ENCODE measurements around the gene LENG8. TPM values are rescaled to one million over a fixed set of nuclear protein-coding genes. Genes with fewer than 3 reads are reported as not detected.

Gene LENG8
- 100 to 1,000 TPM; 154 to 481 (median 360) TPM for total RNA-seq

- Histone ChIP-seq H3K9me3 (no peaks in the 10 kb centered on the region), H3K27ac (peak within 1 kb of the TSS; percentile 94 to 98 (median 96)), H3K27me3 (no peaks in the 10 kb centered on the region), H3K4me3 (peak within 1 kb of the TSS; percentile 69 to 85 (median 85)), H3K4me1 (peaks cover 13 to 59% (median 18%) of the 10 kb centered on the region in 4 donors), H3K36me3 (peaks cover 0 to 48% (median 1%) of the 10 kb centered on the region in 3 donors)
- DNase-seq, result peak; percentile 97 to 99 (median 99)
- TF ChIP-seq CTCF (IDR thresholded peaks at IDR 0.05), result no peak
- peak; percentile 96 to 97 for TF ChIP-seq POLR2A (IDR thresholded peaks at IDR 0.05)
Observed at GRCh38 chr19:54448774-54449700, at the start of gene LENG8. LENG8 (plus strand) TSS chr19:54449199; CDS start chr19:54451345, 2,146 bp downstream.

GRCh38 chr19:54400913-54401312 lies 48.1 kb upstream of the LENG8 start:
- H3K4me1 ChIP-seq, result no peaks in the 10 kb centered on the region
- TF ChIP-seq CTCF (IDR thresholded peaks at IDR 0.05) (no peak), POLR2A (IDR thresholded peaks at IDR 0.05) (no peak)
- H3K27ac ChIP-seq, result no peak overlapping the region
- DNase-seq, result no peak
- no peaks in the 10 kb centered on the region for H3K27me3 ChIP-seq
- no peaks in the 10 kb centered on the region for H3K9me3 ChIP-seq
- no peaks in the 10 kb centered on the region for H3K36me3 ChIP-seq
- H3K4me3 ChIP-seq, result no peak overlapping the region

GRCh38 chr19:54403054-54403453 lies 45.9 kb upstream of the LENG8 start:
- Histone ChIP-seq H3K27me3 (no peaks in the 10 kb centered on the region), H3K4me1 (no peaks in the 10 kb centered on the region), H3K27ac (no peak overlapping the region), H3K4me3 (no peak overlapping the region), H3K36me3 (no peaks in the 10 kb centered on the region), H3K9me3 (no peaks in the 10 kb centered on the region)
- DNase-seq, result no peak
- TF ChIP-seq CTCF (IDR thresholded peaks at IDR 0.05), result no peak
- TF ChIP-seq POLR2A (IDR thresholded peaks at IDR 0.05), result no peak

- no peak overlapping the region for H3K4me3 ChIP-seq
- no peak for DNase-seq
- H3K27ac ChIP-seq, result no peak overlapping the region
- no peaks in the 10 kb centered on the region for H3K4me1 ChIP-seq
- TF ChIP-seq POLR2A (IDR thresholded peaks at IDR 0.05), result no peak
- TF ChIP-seq CTCF (IDR thresholded peaks at IDR 0.05), result no peak
- no peaks in the 10 kb centered on the region for H3K9me3 ChIP-seq
- no peaks in the 10 kb centered on the region for H3K27me3 ChIP-seq
- H3K36me3 ChIP-seq, result no peaks in the 10 kb centered on the region
Observed at GRCh38 chr19:54405628-54406027, 43.4 kb upstream of the LENG8 start.

- Histone ChIP-seq H3K4me1 (no peaks in the 10 kb centered on the region), H3K27me3 (no peaks in the 10 kb centered on the region), H3K4me3 (no peak overlapping the region), H3K36me3 (no peaks in the 10 kb centered on the region), H3K27ac (no peak overlapping the region), H3K9me3 (no peaks in the 10 kb centered on the region)
- no peak for TF ChIP-seq POLR2A (IDR thresholded peaks at IDR 0.05)
- no peak for TF ChIP-seq CTCF (IDR thresholded peaks at IDR 0.05)
- DNase-seq, result no peak
Observed at GRCh38 chr19:54407780-54408179, 41.2 kb upstream of the LENG8 start.

Measured in Peyer's patch (tissue), 4 donors.